ENCODE results near the gene CEACAM19.
A peak's percentile ranks its signal among the peaks of the same experiment; 100 is the strongest.

CEACAM19 gene

GRCh38 chr19:44723299-44723951 is 52.1 kb downstream of the CEACAM19 start:
- no peak for DNase-seq (ENCODE audit: low read depth)

GRCh38 chr19:44723952-44724319 is 52.7 kb downstream of the CEACAM19 start:
- peak; percentile 63 for DNase-seq (ENCODE audit: low read depth)

- DNase-seq (ENCODE audit: low read depth), result no peak
Measured at GRCh38 chr19:44725251-44725650, 54.0 kb downstream of the CEACAM19 start.

GRCh38 chr19:44725684-44726083 is 54.4 kb downstream of the CEACAM19 start:
- no peak for DNase-seq (ENCODE audit: low read depth)

DNA sequence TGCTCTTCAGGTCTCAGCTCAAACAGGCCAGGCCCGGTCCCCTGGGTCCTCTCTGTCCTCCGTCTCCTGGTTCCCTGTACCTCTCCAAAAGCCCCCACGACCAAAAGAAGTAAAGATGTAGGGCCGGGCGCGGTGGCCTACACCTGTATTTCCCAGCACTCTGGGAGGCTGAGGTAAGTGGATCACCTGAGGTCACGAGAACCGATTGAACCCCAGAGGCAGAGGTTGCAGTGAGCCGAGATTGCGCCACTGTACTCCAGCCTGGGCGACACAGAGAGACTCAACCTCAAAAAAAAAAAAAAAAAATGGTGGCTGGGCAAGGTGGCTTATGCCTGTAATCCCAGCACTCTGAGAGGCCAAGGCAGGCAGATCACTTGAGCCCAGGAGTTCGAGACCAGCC is 55.2 kb downstream of the CEACAM19 start:
- no peak for DNase-seq (ENCODE audit: low read depth)

DNA sequence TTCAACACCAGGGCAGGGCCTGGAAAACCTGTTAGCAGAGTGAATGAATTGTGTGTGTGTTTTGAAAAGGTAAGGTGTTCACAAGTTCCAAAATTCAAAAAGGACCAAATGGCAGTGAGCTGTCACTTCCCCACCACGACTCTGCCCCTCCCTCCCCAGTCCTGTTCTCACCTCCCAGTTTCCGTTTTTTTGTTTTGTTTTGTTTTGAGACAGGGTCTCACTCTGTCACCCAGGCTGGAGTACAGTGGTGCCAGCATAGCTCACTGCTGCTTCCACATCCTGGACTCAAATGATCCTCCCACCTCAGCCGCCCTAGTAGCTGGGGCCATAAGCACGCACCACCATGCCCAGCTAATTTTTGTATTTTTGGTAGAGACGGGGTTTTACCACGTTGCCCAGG is 56.9 kb downstream of the CEACAM19 start:
- DNase-seq (ENCODE audit: low read depth), result no peak

DNA sequence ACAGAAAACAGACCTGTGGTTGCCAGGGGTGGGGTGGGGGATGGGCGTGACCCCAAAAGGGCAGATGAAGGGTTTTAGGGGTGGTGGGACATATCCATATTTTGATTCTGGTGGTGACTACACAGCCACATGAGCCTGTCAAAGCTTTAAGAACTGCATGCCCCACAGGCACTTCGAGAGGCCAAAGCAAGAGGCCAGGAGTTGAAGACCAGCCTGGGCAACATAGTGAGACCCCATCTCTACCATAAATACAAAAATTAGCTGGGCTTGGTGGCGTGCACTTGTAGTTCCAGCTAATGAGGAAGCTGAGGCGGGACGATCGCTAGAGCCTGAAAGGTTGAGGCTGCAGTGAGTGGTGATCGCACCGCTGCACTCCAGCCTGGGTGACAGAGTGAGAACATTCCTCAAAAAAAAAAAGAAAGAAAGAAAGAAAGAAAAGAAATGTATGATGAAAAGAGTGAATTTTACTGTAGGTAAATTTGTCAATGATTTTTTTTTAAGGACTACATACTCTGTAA is 58.3 kb downstream of the CEACAM19 start:
- no peak for DNase-seq (ENCODE audit: low read depth)

GRCh38 chr19:44731081-44731480 is 59.8 kb downstream of the CEACAM19 start:
- DNase-seq (ENCODE audit: low read depth), result no peak

GRCh38 chr19:44731622-44732021 is 60.3 kb downstream of the CEACAM19 start:
- no peak for DNase-seq (ENCODE audit: low read depth)

GRCh38 chr19:44732235-44733014 is 61.1 kb downstream of the CEACAM19 start:
- no peak for DNase-seq (ENCODE audit: low read depth)

Measured in T follicular helper cell (primary cell).